H9 (cell line): Measurements from ENCODE around the gene NRCAM. TPM values are rescaled to one million over a fixed set of nuclear protein-coding genes. Genes with fewer than 3 reads are reported as not detected.

Experiments
- DNase-seq: peaks from one replicate; pipeline ENCODE4 v3.0.0-alpha.2; 2017
- H2AFZ ChIP-seq: one replicate; pipeline ENCODE4 v1.6.1; 2013; ENCODE audit warnings: mild to moderate bottlenecking, low read length, control low read depth, moderate library complexity
- H2AK5ac ChIP-seq: 2 replicates; pipeline ENCODE4 v1.6.1; 2013; ENCODE audit warnings: low read length, control low read depth, mixed read lengths; ENCODE audit not compliant: insufficient read length
- H2BK120ac ChIP-seq: one replicate; pipeline ENCODE4 v1.6.1; 2013; ENCODE audit warnings: low read depth, mild to moderate bottlenecking, low read length, control low read depth, inconsistent platforms; ENCODE audit not compliant: poor library complexity, severe bottlenecking
- H2BK12ac ChIP-seq: 2 replicates; pipeline ENCODE4 v1.6.1; 2013; ENCODE audit warnings: low read length, control low read depth, mixed read lengths, low read depth; ENCODE audit not compliant: insufficient read length
- H2BK15ac ChIP-seq: 2 replicates; pipeline ENCODE4 v1.6.1; 2013; ENCODE audit warnings: low read depth, low read length, control low read depth
- H2BK20ac ChIP-seq: one replicate; pipeline ENCODE4 v1.6.1; 2013; ENCODE audit warnings: low read depth, mild to moderate bottlenecking, low read length, control low read depth, inconsistent platforms; ENCODE audit not compliant: poor library complexity, severe bottlenecking
- H2BK5ac ChIP-seq: 2 replicates; pipeline ENCODE4 v1.6.1; 2013; ENCODE audit warnings: low read length, control low read depth, mixed read lengths; ENCODE audit not compliant: insufficient read length
- H3K14ac ChIP-seq: 2 replicates; pipeline ENCODE4 v1.6.1; 2013; ENCODE audit warnings: low read length, control low read depth; ENCODE audit not compliant: insufficient read depth
- H3K18ac ChIP-seq: 2 replicates; pipeline ENCODE4 v1.6.1; 2013; ENCODE audit warnings: low read depth, mild to moderate bottlenecking, mixed read lengths, low read length, control low read depth; ENCODE audit not compliant: insufficient read length
- H3K23ac ChIP-seq: 2 replicates; pipeline ENCODE4 v1.6.1; 2013; ENCODE audit warnings: low read length, control low read depth, mixed read lengths, low read depth; ENCODE audit not compliant: insufficient read length
- H3K23me2 ChIP-seq: 2 replicates; pipeline ENCODE4 v1.6.1; 2013; ENCODE audit warnings: low read depth, mild to moderate bottlenecking, mixed read lengths, low read length, control low read depth; ENCODE audit not compliant: insufficient read length, poor library complexity, severe bottlenecking
- H3K27ac ChIP-seq: 2 replicates; pipeline ENCODE4 v1.5.1; 2013; ENCODE audit warnings: low read length, control low read depth, mixed read lengths, low read depth; ENCODE audit not compliant: insufficient read length
- H3K27me3 ChIP-seq: 2 replicates; pipeline ENCODE4 v1.6.1; 2013; ENCODE audit warnings: low read length, control low read depth, inconsistent platforms; ENCODE audit not compliant: insufficient read depth
- H3K4ac ChIP-seq: 2 replicates; pipeline ENCODE4 v1.6.1; 2013; ENCODE audit warnings: low read depth, mild to moderate bottlenecking, control low read depth, inconsistent platforms, low read length, moderate library complexity
- H3K4me1 ChIP-seq: 2 replicates; pipeline ENCODE4 v1.6.1; 2013; ENCODE audit warnings: low read length, control low read depth, inconsistent platforms; ENCODE audit not compliant: insufficient read depth
- H3K4me2 ChIP-seq: 2 replicates; pipeline ENCODE4 v1.6.1; 2013; ENCODE audit warnings: low read length, control low read depth, mixed read lengths; ENCODE audit not compliant: insufficient read length, insufficient read depth
- H3K56ac ChIP-seq: 2 replicates; pipeline ENCODE4 v1.6.1; 2013; ENCODE audit warnings: low read depth, mild to moderate bottlenecking, mixed read lengths, low read length, control low read depth; ENCODE audit not compliant: insufficient read length
- H3K79me1 ChIP-seq: 2 replicates; pipeline ENCODE4 v1.6.1; 2013; ENCODE audit warnings: low read depth, mild to moderate bottlenecking, moderate library complexity, low read length, control low read depth, inconsistent platforms; ENCODE audit not compliant: insufficient read depth, poor library complexity, severe bottlenecking
- H3K79me2 ChIP-seq: 2 replicates; pipeline ENCODE4 v1.6.1; 2013; ENCODE audit warnings: low read length, control low read depth, inconsistent platforms; ENCODE audit not compliant: insufficient read depth
- H3K9ac ChIP-seq: 2 replicates; pipeline ENCODE4 v1.6.1; 2013; ENCODE audit warnings: low read length, control low read depth, mixed read lengths; ENCODE audit not compliant: insufficient read length; ENCODE audit errors: extremely low read depth
- H3K9me3 ChIP-seq: one replicate; pipeline ENCODE4 v1.6.1; 2013; ENCODE audit warnings: low read depth, low read length, inconsistent platforms; ENCODE audit not compliant: control insufficient read depth
- H3T11ph ChIP-seq: one replicate; pipeline ENCODE4 v1.6.1; 2013; ENCODE audit warnings: mild to moderate bottlenecking, low read length, control low read depth, inconsistent platforms
- H4K20me1 ChIP-seq: one replicate; pipeline ENCODE4 v1.6.1; 2013; ENCODE audit not compliant: control insufficient read depth, insufficient read length, insufficient read depth
- H4K5ac ChIP-seq: 2 replicates; pipeline ENCODE4 v1.6.1; 2013; ENCODE audit warnings: low read depth, mild to moderate bottlenecking, mixed read lengths, low read length, control low read depth; ENCODE audit not compliant: insufficient read length
- H4K8ac ChIP-seq: replicated peaks from 2 replicates; pipeline ENCODE4 v1.6.1; 2013; ENCODE audit warnings: low read length, control low read depth, mixed read lengths, low read depth; ENCODE audit not compliant: insufficient read length
- H4K91ac ChIP-seq: 2 replicates; pipeline ENCODE4 v1.6.1; 2013; ENCODE audit warnings: low read depth, mild to moderate bottlenecking, moderate library complexity, mixed read lengths, low read length, control low read depth; ENCODE audit not compliant: insufficient read length
- H3K27ac Mint-ChIP-seq, 3 experiments: 2 replicates in 2 of 3; 3 replicates in 1 of 3; pipeline ENCODE4 v1.8.0; 2020 to 2021; ENCODE audit warnings: mixed read lengths in 3 of 3, mild to moderate bottlenecking in 1 of 3, moderate library complexity in 1 of 3
- H3K27me3 Mint-ChIP-seq: 2 replicates; pipeline ENCODE4 v1.8.0; 2021; ENCODE audit warnings: low read depth, mild to moderate bottlenecking, moderate library complexity, mixed read lengths
- H3K36me3 Mint-ChIP-seq, 3 experiments: 2 replicates in 2 of 3; 3 replicates in 1 of 3; pipeline ENCODE4 v1.8.0; 2020 to 2021; ENCODE audit warnings: low read depth in 3 of 3, mixed read lengths in 3 of 3; ENCODE audit not compliant: insufficient read depth in 1 of 3
- H3K4me1 Mint-ChIP-seq, 2 experiments: 2 replicates each; pipeline ENCODE4 v1.8.0; 2020; ENCODE audit warnings: mixed read lengths in 2 of 2
- H3K4me3 Mint-ChIP-seq, 2 experiments: 2 replicates in 1 of 2; 3 replicates in 1 of 2; pipeline ENCODE4 v1.8.0; 2020 to 2021; ENCODE audit warnings: mild to moderate bottlenecking in 2 of 2, mixed read lengths in 2 of 2, moderate library complexity in 1 of 2
- H3K9me3 Mint-ChIP-seq, 2 experiments: 2 replicates in 1 of 2; 3 replicates in 1 of 2; pipeline ENCODE4 v1.8.0; 2020; ENCODE audit warnings: mild to moderate bottlenecking in 2 of 2, mixed read lengths in 2 of 2, moderate library complexity in 1 of 2
- CTCF ChIP-seq: fragments of 200-600 bp; sonication (generic); conservative IDR thresholded peaks from 3 replicates; pipeline ENCODE4 v1.8.0; 2021; ENCODE audit warnings: antibody characterized with exemption, mild to moderate bottlenecking
- total RNA-seq: library from RNA; stranded (reverse); gene quantifications from 2 replicates; pipeline ENCODE4 v1.2.1, GENCODE V29; 2021

The NRCAM gene
- total RNA-seq, 1 experiment from 2014 or later: 2.3 TPM

GRCh38 chr7:108327353-108327752, 128.9 kb downstream of the NRCAM start:
- Histone ChIP-seq H3K9me3 (no peaks in the 10 kb centered on the region), H3K23me2 (no peaks in the 10 kb centered on the region), H3K4ac (no peak overlapping the region), H3K79me2 (no peaks in the 10 kb centered on the region), H4K20me1 (no peaks in the 10 kb centered on the region), H2BK20ac (no peak overlapping the region), H3K14ac (no peak overlapping the region), H3K27me3 (no peaks in the 10 kb centered on the region), H4K8ac (no peak overlapping the region), H2AK5ac (no peak overlapping the region), H3K27ac (no peak overlapping the region), H3T11ph (no peak overlapping the region), H4K91ac (no peak overlapping the region), H3K23ac (no peak overlapping the region), H2AFZ (no peak overlapping the region), H4K5ac (no peak overlapping the region), H3K79me1 (no peaks in the 10 kb centered on the region), H2BK120ac (no peak overlapping the region), H2BK5ac (no peak overlapping the region), H3K18ac (no peak overlapping the region), H2BK15ac (no peak overlapping the region), H3K56ac (no peak overlapping the region), H3K4me1 (no peaks in the 10 kb centered on the region; the same call in none of the 2 replicates), H3K9ac (no peak overlapping the region), H3K4me2 (no peak overlapping the region), H2BK12ac (no peak overlapping the region)
- Mint-ChIP-seq H3K27me3 (no peaks in the 10 kb centered on the region; the same call in 1 of the 2 replicates), H3K9me3 (no peaks in the 10 kb centered on the region), H3K4me1 (peaks cover 61 to 71% of the 10 kb centered on the region in 2 experiments), H3K4me3 (no peak overlapping the region), H3K27ac (no peak overlapping the region; a peak in 1 of 7 replicates), H3K36me3 (no peaks in the 10 kb centered on the region)
- no peak for DNase-seq
- TF ChIP-seq CTCF: no peak
